RWPE1 (cell line): ENCODE measurements around the gene RPS3A.
A peak's percentile ranks its signal among the peaks of the same experiment; 100 is the strongest.

ENCODE experiments used
- CTCF ChIA-PET: fragments of 350-600 bp; sonication (Branson Sonifier 250); formaldehyde crosslinking; extraction: SDS; loops from one replicate; lab custom pipeline; 2021; lab: Yijun Ruan, JAX
- POLR2A ChIA-PET: fragments of 400-600 bp; formaldehyde crosslinking; extraction: SDS; loops from one replicate; lab custom pipeline; 2020; ENCODE audit warnings: antibody characterized with exemption; ENCODE audit not compliant: low non-redundant PET; lab: Yijun Ruan, JAX
- DNase-seq: peaks from one replicate; pipeline ENCODE4 v3.0.0; 2012; ENCODE audit warnings: low spot score
- H3K27ac ChIP-seq: fragments of 450-650 bp; 2 replicates; pipeline ENCODE4 v1.5.1; 2017
- CTCF ChIP-seq: fragments of 450-650 bp; conservative IDR thresholded peaks from 2 replicates; pipeline ENCODE4 v1.5.1; 2017; ENCODE audit warnings: low read depth, mild to moderate bottlenecking

Gene RPS3A

GRCh38 chr4:151105454-151106032 is 6.1 kb downstream of the RPS3A start:
- no peak for DNase-seq
- peak overlapping the region; percentile 54 for H3K27ac ChIP-seq
- no peak for TF ChIP-seq CTCF
- CTCF ChIA-PET: interaction anchor here (0.6 kb wide), 1 partner anchor 199 kb away, joined by 3 read pairs; no protein-coding TSS in a partner anchor
- POLR2A ChIA-PET: no interaction called here

GRCh38 chr4:151107063-151107462 is 7.6 kb downstream of the RPS3A start:
- DNase-seq: no peak
- ChIA-PET CTCF (no interaction called here), POLR2A (no interaction called here)
- no peak for TF ChIP-seq CTCF
- no peak overlapping the region for H3K27ac ChIP-seq

- DNase-seq: no peak
- ChIA-PET POLR2A (no interaction called here), CTCF (no interaction called here)
- H3K27ac ChIP-seq: no peak overlapping the region
- TF ChIP-seq CTCF: no peak
Observed at GRCh38 chr4:151110236-151110635, 10.8 kb downstream of the RPS3A start.

- ChIA-PET POLR2A (no interaction called here), CTCF (no interaction called here)
- no peak for TF ChIP-seq CTCF
- H3K27ac ChIP-seq: no peak overlapping the region
- no peak for DNase-seq
Observed at GRCh38 chr4:151114338-151114737, 14.9 kb downstream of the RPS3A start.

GRCh38 chr4:151114986-151115385 is 15.6 kb downstream of the RPS3A start:
- peak overlapping the region; percentile 47 for H3K27ac ChIP-seq
- ChIA-PET CTCF (interaction anchor here (0.7 to 1.1 kb wide), 2 partner anchors 24 to 61 kb away, joined by 3 to 5 read pairs; no protein-coding TSS in a partner anchor), POLR2A (no interaction called here)
- DNase-seq: peak; percentile 25
- TF ChIP-seq CTCF: no peak

- peak overlapping the region; percentile 48 for H3K27ac ChIP-seq
- peak; percentile 65 for DNase-seq
- TF ChIP-seq CTCF: peak; percentile 80
- ChIA-PET POLR2A (no interaction called here), CTCF (interaction anchor here (0.6 to 1.5 kb wide), 17 partner anchors 18 to 738 kb away, joined by 3 to 4 read pairs (median 3); partner anchors contain the start of gene PRSS48)
Observed at GRCh38 chr4:151117371-151117962, 18.0 kb downstream of the RPS3A start.
